ENCODE measurements around the gene ORMDL2. TPM values are rescaled to one million over a fixed set of nuclear protein-coding genes. Genes with fewer than 3 reads are reported as not detected.

The ORMDL2 gene
- total RNA-seq, 1 donor from 2014 or later = 54.8 TPM

- peaks cover 22% of the 10 kb centered on the region for H3K4me1 ChIP-seq (ENCODE audit: insufficient read depth, low read length)
- Mint-ChIP-seq H3K27me3 (ENCODE audit: low read depth, unreplicated experiment) (no peaks in the 10 kb centered on the region), H3K27ac (ENCODE audit: unreplicated experiment) (no peak overlapping the region), H3K36me3 (ENCODE audit: low read depth, unreplicated experiment) (peaks cover 11% of the 10 kb centered on the region), H3K9me3 (ENCODE audit: unreplicated experiment) (no peaks in the 10 kb centered on the region), H3K4me1 (ENCODE audit: low read depth, unreplicated experiment) (peaks cover 26% of the 10 kb centered on the region), H3K4me3 (ENCODE audit: unreplicated experiment) (peak overlapping the region; percentile 99)
- no peak overlapping the region for H2AFZ ChIP-seq (ENCODE audit: low read depth, low read length)
- peaks cover 64% of the 10 kb centered on the region for H3K79me2 ChIP-seq (ENCODE audit: insufficient read depth, low read length)
- DNase-seq (ENCODE audit: low read depth) (no peak), FAIRE-seq (no peak)
- H3K4me2 ChIP-seq (ENCODE audit: low read length) = peak overlapping the region; percentile 97
- peaks cover 4% of the 10 kb centered on the region for H4K20me1 ChIP-seq (ENCODE audit: insufficient read depth, low read length)
- peaks cover 3% of the 10 kb centered on the region for H3K36me3 ChIP-seq (ENCODE audit: insufficient read depth, low read length)
- H3K27me3 ChIP-seq (ENCODE audit: insufficient read depth, low read length) = no peaks in the 10 kb centered on the region
- H3K4me3 ChIP-seq (ENCODE audit: insufficient read depth, low read depth, low read length) = peak overlapping the region; percentile 92
- H3K27ac ChIP-seq (ENCODE audit: low read depth, low read length) = no peak overlapping the region
- H3K9ac ChIP-seq (ENCODE audit: low read length) = peak overlapping the region; percentile 93
- TF ChIP-seq CTCF (IDR thresholded peaks at IDR 0.05; ENCODE audit: insufficient read depth, low read depth, low read length) (no peak), EZH2 (IDR thresholded peaks at IDR 0.05; ENCODE audit: insufficient read depth, low read length) (no peak)
- no peaks in the 10 kb centered on the region for H3K9me3 ChIP-seq (ENCODE audit: insufficient read depth, low read depth, low read length)
Measured at GRCh38 chr12:55828357-55828756, 10.5 kb downstream of the ORMDL2 start.

- Mint-ChIP-seq H3K27me3 (ENCODE audit: low read depth, unreplicated experiment) (no peaks in the 10 kb centered on the region), H3K27ac (ENCODE audit: unreplicated experiment) (peak overlapping the region; percentile 92), H3K4me1 (ENCODE audit: low read depth, unreplicated experiment) (peaks cover 22% of the 10 kb centered on the region), H3K9me3 (ENCODE audit: unreplicated experiment) (no peaks in the 10 kb centered on the region), H3K36me3 (ENCODE audit: low read depth, unreplicated experiment) (peaks cover 13% of the 10 kb centered on the region), H3K4me3 (ENCODE audit: unreplicated experiment) (peak overlapping the region; percentile 99)
- Histone ChIP-seq H3K9ac (ENCODE audit: low read length) (peak overlapping the region; percentile 93), H4K20me1 (ENCODE audit: insufficient read depth, low read length) (peaks cover 2% of the 10 kb centered on the region), H2AFZ (ENCODE audit: low read depth, low read length) (peak overlapping the region; percentile 79), H3K4me3 (ENCODE audit: insufficient read depth, low read depth, low read length) (peak overlapping the region; percentile 92), H3K79me2 (ENCODE audit: insufficient read depth, low read length) (peaks cover 51% of the 10 kb centered on the region), H3K36me3 (ENCODE audit: insufficient read depth, low read length) (peaks cover 2% of the 10 kb centered on the region), H3K27me3 (ENCODE audit: insufficient read depth, low read length) (no peaks in the 10 kb centered on the region), H3K4me2 (ENCODE audit: low read length) (peak overlapping the region; percentile 97), H3K4me1 (ENCODE audit: insufficient read depth, low read length) (peaks cover 21% of the 10 kb centered on the region), H3K9me3 (ENCODE audit: insufficient read depth, low read depth, low read length) (no peaks in the 10 kb centered on the region), H3K27ac (ENCODE audit: low read depth, low read length) (peak overlapping the region; percentile 84)
- FAIRE-seq (no peak), DNase-seq (ENCODE audit: low read depth) (no peak)
- no peak for TF ChIP-seq CTCF (IDR thresholded peaks at IDR 0.05; ENCODE audit: insufficient read depth, low read depth, low read length)
- no peak for TF ChIP-seq EZH2 (IDR thresholded peaks at IDR 0.05; ENCODE audit: insufficient read depth, low read length)
Measured at GRCh38 chr12:55829967-55830600, 12.2 kb downstream of the ORMDL2 start.
